ENCODE measurements around the gene MOV10.

Gene MOV10

DNA sequence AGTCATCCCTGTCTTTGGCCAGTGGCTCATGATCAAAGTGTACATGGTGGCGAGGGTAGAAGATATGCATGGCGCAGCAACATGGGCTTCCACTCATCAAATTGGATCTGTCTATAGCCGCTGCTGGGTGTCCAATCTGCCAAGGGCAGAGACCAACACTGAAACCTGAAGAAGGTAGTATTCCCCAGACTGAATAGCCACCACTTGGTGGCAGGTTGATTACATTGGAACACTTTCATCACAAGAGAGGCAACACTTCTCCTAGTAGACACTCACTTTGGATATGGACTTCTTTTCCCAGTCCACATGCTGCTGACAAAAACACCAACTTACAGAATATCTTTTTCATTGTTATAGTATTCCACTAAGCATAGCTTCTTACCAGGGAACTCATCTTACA is 63.1 kb downstream of the MOV10 start:
- no peak for DNase-seq (ENCODE audit: low spot score)

- no peak for DNase-seq (ENCODE audit: low spot score)
These were observed 68.9 kb downstream of the MOV10 start for GRCh38 chr1:112743174-112744008.

DNA sequence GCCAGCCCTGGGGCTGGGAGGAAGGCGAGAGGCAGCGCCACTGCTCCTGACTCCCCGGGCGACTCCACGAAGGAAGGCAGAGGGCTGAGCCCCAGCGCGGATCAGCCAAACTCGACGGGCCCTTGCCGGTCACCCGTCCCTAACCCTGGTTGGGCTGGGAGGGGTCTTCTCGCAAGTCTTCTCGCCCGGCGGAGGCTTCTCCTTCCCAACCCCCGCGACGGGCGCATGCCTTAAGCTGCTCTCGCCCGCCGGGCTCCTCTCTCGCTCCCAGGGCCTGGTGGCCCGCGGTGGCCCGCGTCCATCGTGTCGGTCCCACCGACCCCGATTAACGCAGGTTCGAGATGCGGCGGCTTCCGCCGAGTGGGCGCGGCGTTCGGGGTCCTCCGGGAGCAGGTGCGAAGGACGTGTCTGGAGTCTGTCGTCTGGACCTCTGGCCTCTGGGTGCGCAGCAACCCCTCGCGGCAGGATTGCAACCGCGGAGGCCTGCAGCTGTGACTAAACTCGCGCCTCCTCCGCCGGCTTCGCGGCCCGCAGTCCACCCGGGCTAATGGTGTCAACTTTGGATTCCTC is 69.6 kb downstream of the MOV10 start:
- DNase-seq (ENCODE audit: low spot score): no peak

GRCh38 chr1:112748396-112748795 is 73.9 kb downstream of the MOV10 start:
- DNase-seq (ENCODE audit: low spot score): no peak

All from HuH-7 (cell line).